SK-N-SH treated with all-trans-retinoic acid at 6 μM for 48 hours (cell line): ENCODE measurements around the gene AUTS2.

Experiments used
- CREB5 ChIP-seq: fragments of 250-450 bp; sonication (Bioruptor Pico); IDR thresholded peaks from 2 replicates; pipeline ENCODE4 v1.5.1; 2020; ENCODE audit warnings: low read depth, mild to moderate bottlenecking, moderate library complexity
- PATZ1 ChIP-seq: fragments of 250-450 bp; sonication (Bioruptor Pico); IDR thresholded peaks from 2 replicates; pipeline ENCODE4 v1.8.0; 2020; ENCODE audit warnings: mild to moderate bottlenecking, moderate library complexity, borderline replicate concordance
- RARB ChIP-seq: fragments of 250-450 bp; sonication (Bioruptor Pico); IDR thresholded peaks from 2 replicates; pipeline ENCODE4 v1.8.0; 2021; ENCODE audit warnings: mild to moderate bottlenecking, moderate library complexity
- TOX ChIP-seq: fragments of 250-450 bp; sonication (Bioruptor Pico); IDR thresholded peaks from 2 replicates; pipeline ENCODE4 v1.8.0; 2021; ENCODE audit warnings: mild to moderate bottlenecking, moderate library complexity, borderline replicate concordance
- TSHZ2 ChIP-seq: fragments of 250-450 bp; sonication (Bioruptor Pico); IDR thresholded peaks from 2 replicates; pipeline ENCODE4 v1.5.0; 2020; ENCODE audit warnings: mild to moderate bottlenecking, moderate library complexity
- ZNF565 ChIP-seq: fragments of 450-650 bp; formaldehyde crosslinking; conservative IDR thresholded peaks from 2 replicates; pipeline ENCODE4 v1.5.0; 2020; ENCODE audit warnings: low read depth, mild to moderate bottlenecking, moderate library complexity

GRCh38 chr7:70131817-70132216 lies 533.5 kb downstream of the AUTS2 start:
- TF ChIP-seq RARB (CRISPR knock-in tag) (no peak), ZNF565 (no peak), TSHZ2 (CRISPR knock-in tag) (no peak), TOX (CRISPR knock-in tag) (no peak), PATZ1 (peak; percentile 26; the same call in 1 of the 2 replicates), CREB5 (CRISPR knock-in tag) (no peak)
